GM18519 (cell line): ENCODE results near the gene MRPS2.
"Not testable (repeated sequence)": the region's sequence is repeated elsewhere in the genome, so short reads cannot be mapped to it uniquely, and the experiment has no call there.

Experiments
- ATAC-seq: cut with Tn5 transposase; IDR thresholded peaks from one replicate; pipeline ENCODE4 v1.9.1; 2021; ENCODE audit warnings: mild to moderate bottlenecking, moderate library complexity; ENCODE audit not compliant: unreplicated experiment, low FRiP score

The MRPS2 gene

DNA sequence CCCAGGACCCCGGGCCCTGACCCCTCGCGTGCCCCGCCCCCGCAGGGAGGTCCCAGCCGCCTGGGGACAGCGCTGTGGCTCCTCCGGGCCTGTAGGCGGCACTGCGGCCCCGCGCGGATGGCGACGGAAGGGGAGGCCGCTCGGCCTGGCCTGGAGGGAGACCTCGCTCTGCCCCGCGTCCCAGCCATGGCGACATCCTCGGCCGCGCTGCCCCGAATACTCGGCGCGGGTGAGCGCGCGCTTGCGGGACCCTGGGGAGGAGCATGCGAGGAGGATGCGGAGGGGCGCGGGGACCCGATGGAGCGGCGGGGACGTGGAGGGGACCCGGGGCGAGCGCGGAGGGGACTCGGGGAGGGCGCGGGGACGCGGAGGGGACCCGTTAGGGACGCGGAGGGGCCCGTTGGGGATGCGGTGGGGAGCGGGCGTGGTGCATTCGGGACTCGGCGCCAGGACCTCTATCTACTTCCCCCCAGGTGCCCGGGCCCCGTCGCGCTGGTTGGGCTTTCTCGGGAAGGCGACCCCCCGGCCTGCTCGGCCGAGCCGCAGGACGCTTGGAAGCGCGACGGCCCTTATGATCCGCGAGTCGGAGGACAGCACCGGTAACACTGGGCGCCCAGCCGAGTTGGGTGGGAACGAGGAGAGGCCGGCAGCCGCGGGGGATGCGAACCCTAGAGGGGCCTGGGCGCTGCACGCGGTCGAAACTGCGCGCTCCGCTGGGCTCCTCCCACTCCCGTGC is at the start of gene MRPS2:
TSS of gene MRPS2 (plus strand) at position 158 of the 736 bp plus-strand sequence. CDS start at position 187, 29 bp downstream.
- ATAC-seq: no peak

DNA sequence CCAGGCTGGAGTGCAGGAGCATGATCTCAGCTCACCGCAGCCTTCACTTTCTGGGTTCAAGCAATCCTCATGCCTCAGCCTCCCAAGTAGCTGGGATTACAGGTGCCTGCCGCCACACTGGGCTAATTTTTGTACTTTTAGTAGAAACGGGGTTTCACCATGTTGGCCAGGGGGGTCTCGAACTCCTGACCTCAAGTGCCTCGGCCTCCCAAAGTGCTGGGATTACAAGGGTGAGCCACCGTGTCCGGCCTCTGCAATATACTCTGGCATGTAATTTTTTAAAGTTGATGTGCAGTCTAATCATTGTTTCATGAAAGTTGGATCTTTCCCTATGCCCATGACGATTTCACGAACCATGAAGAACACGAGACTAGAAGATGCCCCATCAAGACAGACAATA is 49.5 kb upstream of the MRPS2 start:
- ATAC-seq: no peak

DNA sequence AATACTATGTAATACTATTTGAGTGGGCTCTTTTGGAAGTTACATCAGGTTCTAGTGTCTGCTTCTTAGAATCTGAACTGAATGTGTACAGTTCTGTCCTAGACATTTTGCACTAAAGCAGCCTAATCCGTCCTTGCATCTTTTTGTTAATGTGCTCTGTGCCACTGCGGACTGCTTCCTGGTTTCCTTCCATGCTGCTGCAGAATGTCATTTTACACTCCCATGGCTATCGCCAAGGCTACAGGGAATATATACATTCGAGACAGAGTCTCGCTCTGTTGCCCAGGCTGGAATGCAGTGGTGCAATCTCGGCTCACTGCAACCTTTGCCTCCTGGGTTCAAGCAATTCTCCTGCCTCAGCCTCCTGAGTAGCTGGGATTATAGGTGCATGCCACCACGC is 48.6 kb upstream of the MRPS2 start:
- ATAC-seq: not testable (repeated sequence)

DNA sequence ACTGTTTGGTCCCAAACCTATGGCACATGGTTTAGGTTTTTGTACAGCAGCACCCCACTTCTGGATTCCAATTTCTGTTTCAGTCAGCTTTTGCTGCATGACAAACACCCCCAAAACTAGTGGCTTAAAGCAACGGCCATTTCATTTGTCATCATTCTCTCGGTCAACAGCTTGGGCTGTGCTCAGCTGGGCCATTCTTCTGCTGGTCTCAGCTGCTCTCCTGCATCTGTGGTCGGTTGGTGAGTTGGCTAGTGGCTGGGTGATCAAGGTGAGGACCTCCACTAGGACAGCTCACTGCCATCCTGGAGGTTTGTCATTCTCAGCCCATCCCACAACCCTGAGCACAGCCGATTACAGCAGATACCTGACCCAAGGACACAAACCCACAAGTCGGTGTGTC is 45.7 kb upstream of the MRPS2 start:
- no peak for ATAC-seq

DNA sequence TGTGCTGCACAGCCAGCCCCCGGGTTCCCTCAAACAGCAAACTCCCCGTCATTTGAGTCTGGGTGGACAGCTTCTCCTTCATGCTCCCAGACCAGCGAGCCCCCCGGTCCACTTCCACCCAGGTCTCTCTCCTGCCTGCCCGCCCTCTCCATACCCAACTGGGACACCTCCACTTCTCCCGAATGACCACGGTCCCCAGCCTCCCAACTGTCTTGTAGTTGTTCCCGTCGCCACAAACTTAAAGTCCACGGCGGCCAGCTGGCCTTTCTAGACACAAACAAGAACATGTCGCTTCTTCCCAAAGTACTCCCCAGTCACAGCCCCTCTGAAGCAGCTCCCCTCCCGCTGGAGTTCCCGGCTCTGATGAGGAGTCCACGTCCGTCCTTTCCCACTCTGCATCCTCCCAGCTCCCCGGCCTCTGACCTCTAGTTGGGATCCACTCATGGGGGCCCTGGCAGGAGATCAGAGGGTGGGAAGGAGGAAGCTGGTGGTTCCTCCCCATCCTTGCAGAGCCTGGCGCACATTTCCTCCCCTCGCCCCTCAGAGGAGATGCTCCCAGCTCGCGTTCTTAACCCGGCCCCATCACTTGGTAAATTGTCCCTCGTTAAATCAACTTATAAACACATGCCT is 45.0 kb upstream of the MRPS2 start:
- no peak for ATAC-seq

DNA sequence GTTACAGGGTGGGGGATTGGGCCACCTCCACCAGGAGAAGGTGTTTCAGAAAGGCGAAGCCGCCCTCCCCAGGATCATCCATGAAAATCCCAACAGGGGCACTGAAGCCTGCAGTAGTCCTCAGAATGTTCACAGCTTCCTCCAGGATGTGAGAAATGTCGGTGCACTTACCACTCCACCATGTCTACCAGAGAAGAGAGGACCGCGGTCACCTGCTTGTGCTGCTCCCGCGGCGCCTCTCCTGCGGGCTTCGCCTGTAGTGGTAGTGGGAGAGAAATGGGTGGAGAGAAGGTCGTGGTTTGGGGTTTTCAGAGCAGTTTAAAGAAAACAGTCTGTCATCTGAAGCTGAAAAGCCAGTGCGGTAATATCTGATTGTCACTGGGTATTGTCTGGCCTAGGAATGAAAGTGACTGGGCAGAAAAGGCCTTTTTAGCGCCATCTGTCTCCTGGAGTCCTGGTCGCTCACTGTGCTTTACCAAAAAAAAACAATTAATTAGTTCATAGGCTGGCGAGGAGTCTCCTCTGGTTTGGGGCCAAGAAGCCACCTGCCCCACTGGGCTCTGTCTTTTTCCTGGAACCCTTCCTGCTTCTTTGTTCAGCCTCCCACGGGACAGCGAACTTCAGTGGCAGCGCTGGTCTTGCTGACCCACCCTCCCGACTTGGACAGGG is 43.9 kb upstream of the MRPS2 start:
- ATAC-seq: no peak

DNA sequence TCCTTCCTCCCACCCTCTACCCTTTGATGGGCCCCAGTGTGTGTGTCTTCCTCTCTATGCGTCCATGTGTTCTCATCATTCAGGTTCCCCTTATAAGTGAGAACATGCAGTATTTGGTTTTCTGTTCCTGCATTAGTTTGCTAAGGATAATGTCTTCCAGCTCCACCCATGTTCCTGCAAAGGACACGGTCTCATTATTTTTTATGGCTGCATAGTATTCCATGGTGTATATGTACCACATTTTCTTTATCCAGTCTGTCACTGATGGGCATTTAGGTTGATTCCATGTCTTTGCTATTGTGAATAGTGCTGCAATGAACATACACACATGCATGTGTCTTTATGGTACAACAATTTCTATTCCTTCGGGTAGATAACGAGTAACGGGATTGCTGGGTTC is 42.0 kb upstream of the MRPS2 start:
- not testable (repeated sequence) for ATAC-seq

DNA sequence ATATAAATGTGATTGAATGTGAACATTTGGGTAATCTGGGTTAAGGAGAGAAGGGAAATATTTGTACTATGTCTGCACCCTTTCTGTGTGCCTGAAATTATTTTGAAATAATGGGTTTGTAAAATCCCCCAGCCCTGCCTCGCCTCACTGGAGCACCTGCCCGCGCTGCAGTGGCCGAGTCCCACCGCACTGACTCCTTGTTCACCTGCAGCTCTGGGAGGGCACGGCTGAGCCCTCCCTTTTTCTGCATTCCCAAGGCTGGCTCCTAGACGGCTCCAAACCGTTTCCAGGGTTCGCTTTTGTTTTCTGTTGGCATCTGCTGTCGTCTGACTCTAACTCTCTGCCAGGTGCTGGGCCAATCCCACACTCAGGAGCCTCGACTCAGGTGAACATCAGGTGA is 38.5 kb upstream of the MRPS2 start:
- no peak for ATAC-seq

DNA sequence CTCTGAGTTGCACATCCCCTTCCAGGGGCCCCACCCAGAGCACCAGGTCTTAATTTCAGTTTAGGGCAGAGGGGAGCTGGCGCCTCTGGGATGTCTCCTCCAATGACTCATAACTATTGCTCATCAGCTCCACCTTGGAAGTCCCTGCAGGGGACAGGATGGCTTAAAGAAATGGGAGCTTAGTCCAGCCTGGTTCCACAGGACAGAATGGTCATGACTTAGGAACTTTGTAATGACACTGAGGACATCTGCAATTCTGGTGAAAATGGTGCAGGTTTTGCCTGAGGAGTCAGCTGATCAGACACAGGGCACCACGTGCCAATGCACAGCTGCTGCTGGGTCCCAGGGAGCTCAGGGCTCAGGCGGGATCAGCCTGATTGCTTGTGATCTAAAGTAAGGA is 37.3 kb upstream of the MRPS2 start:
- ATAC-seq: no peak

DNA sequence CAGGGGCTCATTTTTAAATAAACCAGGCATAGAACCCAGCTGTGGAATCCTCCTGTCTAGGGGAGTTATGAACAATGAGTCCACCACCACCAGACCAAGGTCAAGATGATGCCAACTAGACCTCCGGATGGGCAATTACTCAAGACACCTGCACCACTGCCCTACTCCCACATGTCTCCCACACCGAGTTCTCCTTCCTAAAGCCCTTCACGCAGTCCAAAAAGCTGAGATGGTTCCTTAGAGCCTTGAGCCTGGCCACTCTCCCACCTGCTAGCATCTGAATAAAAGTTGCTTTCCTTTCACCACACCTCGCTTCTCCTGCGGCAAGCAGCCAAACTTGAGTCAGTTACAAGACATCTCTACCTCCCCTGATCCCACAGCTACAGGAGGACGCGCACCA is 36.3 kb upstream of the MRPS2 start:
- no peak for ATAC-seq

DNA sequence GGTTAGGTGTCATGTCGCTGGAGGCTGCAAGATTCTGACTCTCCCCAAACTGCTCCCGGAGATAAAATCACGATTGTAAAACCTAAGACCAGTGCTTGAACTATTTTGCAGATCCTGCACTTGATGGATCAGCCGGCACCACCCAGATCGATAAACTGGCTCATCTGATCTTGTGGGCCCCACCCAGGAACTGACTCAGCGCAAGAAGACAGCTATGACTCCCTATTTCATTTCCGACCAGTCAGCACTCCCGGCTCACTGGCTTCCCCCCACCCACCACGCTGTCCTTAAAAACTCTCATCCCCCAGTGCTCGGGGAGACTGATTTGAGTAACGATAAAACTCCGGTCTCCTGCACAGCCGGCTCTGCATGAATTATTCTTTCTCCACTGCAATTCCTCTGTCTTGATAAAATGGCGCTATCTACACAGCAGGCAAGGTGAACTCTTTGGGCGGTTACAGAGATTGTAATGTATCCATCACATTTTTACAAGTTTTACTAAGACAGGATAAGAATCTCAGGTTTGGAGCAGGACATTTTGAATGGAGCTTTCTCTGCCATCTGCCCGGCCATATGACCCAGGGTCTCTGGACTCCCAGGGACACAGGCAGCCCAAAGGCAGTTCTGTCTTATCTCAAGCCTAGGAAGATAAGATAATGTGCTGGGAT is 31.5 kb upstream of the MRPS2 start:
- no peak for ATAC-seq

DNA sequence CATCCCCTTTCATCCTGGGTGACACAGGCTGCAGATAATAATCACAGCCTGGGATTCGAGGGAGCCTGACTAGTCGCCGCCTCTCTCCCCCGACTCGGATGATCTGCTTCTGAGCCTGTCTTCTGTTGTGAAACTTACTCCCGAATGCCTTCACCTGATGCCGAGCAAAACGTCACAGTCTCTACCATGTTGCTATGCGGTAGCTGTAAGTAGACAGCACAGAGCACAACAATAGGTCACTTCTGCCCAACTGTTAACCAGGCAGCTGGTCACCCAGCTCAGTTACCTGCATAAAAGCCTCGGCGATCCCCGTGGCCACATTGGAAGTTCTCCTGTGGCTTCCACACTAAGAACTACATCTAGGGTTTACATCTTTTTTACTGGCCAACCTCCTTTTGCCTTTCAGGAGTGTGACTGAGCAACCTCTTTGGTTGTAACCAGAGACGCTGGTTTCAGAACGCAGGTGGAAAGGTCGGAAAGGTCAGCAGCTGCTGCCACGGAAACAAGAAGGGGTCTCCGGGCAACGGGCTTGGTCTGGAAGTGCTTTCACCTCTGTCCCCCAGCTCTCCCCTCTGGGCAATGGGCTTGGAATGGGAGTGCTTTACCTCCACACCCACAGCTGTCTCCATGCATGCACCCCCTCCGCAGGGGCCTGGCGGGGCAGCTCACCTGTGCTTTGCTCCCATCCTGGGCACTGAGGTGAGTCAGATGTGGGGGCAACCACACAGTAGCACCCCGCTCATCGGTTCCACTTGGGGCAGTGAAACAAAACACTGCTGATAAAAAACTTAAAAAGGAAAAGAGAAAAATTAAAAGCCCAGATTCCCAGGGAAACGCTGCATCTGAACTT is 28.5 kb upstream of the MRPS2 start:
- no peak for ATAC-seq

DNA sequence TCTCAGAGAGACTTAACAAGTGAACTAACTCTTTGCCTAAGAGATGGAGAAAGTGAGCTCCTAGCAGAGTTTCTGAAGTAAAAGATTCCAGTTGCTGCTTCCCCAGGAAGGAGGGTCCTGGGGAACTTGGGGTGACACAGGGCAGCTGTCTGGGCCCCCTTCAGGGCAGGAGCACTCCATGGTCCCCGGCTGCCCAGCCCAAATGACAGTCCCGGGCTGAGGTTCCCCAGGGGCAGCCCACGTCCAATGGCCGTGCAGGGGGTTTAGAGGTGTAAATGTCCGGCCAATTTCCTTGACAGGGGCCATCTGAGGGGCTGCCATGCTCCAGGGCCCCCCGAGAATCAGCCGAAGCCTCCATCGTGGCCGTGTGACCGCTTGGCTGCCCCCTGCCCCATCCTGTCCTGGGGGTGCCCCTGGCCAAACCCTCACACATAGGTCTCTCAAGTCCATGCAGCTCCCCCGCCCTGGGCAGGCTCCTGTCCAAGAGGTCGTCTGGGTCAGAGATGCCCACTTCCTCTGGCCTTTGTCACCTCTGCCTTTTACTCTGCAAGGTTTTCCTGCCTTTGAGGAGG is 26.4 kb upstream of the MRPS2 start:
- no peak for ATAC-seq

DNA sequence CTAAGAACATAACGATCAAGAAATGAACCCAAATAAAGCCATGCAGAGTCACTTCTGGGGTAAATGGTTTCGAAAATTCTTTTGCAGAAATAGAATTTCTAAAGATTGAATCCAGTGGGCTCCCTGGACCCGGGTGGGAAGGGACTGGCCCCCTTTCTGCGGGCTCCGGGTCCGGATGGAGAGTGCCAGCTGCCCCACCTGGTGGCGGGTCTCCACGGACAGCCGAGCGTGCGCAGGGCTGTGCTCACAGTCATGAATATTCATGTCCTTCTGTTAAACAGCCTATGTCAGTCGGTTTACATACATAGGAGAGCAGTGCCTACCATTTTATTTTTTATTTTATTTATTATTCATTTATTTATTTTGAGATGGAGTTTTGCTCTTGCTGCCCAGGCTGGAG is 25.6 kb upstream of the MRPS2 start:
- no peak for ATAC-seq

DNA sequence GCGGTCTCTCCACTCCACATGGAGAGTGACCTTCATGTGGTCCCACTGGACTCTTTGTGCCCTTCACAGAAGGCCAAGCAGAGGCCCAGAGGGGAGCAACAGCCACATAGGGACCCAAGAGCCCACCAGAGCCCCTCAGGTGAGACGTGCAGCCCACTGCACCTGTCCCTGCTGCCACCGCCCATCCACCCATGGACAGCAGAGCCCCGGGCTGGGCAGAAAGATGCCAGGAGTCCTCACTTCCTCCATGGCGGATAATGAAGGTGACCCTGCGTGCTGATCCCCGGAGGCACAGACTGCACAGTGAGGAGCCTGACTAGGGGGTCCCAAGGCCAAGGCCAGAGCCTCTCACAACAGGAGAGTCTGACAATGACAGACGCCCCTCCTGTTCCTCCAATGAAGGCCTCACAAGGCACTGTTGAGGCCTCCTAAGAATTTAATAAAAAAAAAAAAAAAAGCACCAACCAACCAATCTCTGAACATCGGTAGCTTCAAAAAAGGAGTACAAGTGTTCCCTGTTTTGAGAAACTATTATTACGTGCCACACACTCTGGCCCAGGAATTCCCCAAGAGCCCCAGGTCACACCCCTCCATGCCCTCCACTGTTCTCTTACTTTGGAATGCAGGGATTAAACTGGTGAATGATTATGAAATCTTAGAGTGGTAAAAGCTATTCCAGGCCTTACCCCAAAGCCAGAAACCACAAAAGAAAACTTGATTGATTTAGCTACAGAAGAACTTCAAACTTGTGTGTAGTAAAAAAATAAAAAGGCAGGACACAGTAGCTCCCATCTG is 23.7 kb upstream of the MRPS2 start:
- ATAC-seq: no peak

DNA sequence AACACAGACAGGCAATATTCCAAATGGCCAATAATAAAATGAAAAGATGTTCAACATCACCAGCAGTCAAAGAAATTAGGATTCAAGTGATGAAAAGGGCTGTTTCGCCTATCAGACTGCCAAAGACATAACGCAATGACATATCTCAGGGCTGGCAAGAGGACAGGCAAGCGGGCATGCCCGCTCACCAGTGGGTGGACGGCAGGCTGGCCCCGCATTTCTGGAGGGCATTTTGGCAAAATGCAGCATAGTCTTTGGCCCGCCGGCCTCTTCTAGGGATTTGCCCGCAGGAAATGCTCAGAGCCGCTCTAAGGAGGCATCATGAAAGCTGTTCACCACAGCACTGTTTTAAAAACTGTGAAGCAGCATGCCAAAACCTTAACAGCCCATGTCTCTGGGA is 22.3 kb upstream of the MRPS2 start:
- ATAC-seq: no peak

DNA sequence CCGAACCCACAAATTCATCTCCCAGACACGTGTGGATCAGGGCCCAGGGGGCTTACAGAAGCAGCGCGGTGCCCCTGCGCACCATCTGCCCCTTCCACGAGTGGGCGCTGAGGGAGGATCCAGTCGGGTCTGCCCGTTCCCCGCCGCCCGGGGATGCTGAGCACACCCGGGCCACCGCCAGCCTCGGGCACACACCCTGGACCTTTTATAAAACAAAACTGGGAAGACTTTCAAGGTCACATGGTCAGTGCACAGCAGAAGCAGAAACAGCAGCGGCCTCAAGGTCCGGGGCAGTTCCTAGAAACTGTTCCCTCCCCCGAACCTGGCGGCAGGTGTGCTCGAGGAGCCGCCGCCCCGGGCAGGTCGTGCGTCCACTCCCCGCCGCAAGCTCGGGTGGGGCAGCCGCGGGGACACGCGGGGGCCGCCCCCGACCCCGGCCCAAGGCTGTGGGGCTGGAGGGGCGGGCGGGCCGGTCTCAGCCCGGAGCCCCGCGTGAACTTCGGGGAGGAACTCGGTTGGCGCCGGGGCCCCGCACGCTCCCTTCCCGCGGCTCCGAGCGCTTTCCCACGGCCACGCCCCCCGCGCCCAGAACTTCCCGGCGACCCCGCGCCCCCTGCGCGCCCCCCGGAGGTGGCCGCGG is 21.5 kb upstream of the MRPS2 start:
- ATAC-seq: no peak

DNA sequence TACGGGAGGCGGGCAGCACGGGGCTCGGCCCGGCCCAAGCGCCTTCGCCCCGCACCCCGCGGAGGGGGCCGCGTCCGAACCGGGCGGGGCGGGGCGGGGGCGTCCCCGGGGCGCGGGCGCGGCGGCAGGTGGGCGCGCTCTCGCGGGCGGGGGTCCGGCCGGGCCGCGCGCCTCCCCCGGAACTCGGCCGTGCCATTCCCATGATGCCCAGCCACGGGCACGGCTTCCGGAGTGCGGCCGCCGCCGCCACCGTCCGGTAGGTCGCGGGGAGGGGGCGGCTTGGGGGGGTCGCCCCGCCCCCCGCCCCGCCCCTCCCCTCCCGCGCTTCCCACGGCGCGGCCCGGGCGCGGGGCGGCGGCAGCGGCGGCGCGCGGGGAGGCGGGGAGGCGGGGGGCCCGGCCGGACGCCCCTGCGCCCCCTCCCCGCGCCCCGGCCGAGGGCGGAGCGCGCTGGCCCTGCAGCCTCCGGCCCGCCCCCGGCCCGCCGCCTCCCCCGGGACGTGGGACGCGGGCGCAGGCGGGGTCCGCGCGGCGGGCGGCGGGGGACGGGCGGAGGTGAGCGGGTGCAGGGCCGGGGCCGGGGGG is 20.9 kb upstream of the MRPS2 start, which contains the start of gene PPP1R26:
TSS of gene PPP1R26 (plus strand) at position 314 of the 584 bp plus-strand sequence. CDS start 4,729 bp downstream, outside the sequence.
- no peak for ATAC-seq
